ENCODE measurements around the gene TCTA.

TCTA gene

GRCh38 chr3:49461443-49462171 is 49.4 kb downstream of the TCTA start:
- no peak for FAIRE-seq

GRCh38 chr3:49462222-49462621 is 50.0 kb downstream of the TCTA start:
- no peak for FAIRE-seq

GRCh38 chr3:49465270-49466034 is 53.2 kb downstream of the TCTA start:
- FAIRE-seq, result no peak

Measured in colon (tissue), 2 donors.